Neural progenitor cell (in vitro differentiated cells): ENCODE data around the gene CD151. TPM values are rescaled to one million over a fixed set of nuclear protein-coding genes. Genes with fewer than 3 reads are reported as not detected.

Experiments
- DNase-seq: peaks from one replicate; pipeline ENCODE4 v3.0.0-alpha.2; 2016; ENCODE audit warnings: low spot score
- H2AFZ ChIP-seq: fragments of 200-600 bp; sonication (generic); replicated peaks from 2 replicates; pipeline ENCODE4 v1.6.1; 2016; ENCODE audit warnings: antibody characterized with exemption
- H3F3A ChIP-seq: fragments of 200-600 bp; sonication (generic); 2 replicates; pipeline ENCODE4 v1.6.1; 2016; ENCODE audit warnings: antibody characterized with exemption, low read depth
- H3K27ac ChIP-seq: fragments of 200-600 bp; sonication (generic); 2 replicates; pipeline ENCODE4 v1.5.1; 2016; ENCODE audit warnings: mild to moderate bottlenecking
- H3K27me3 ChIP-seq: fragments of 200-600 bp; sonication (generic); 2 replicates; pipeline ENCODE4 v1.6.1; 2016; ENCODE audit warnings: mild to moderate bottlenecking, moderate library complexity
- H3K36me3 ChIP-seq: fragments of 200-600 bp; sonication (generic); 2 replicates; pipeline ENCODE4 v1.5.1; 2016
- H3K4me1 ChIP-seq: fragments of 200-600 bp; sonication (generic); 2 replicates; pipeline ENCODE4 v1.6.1; 2016; ENCODE audit warnings: mixed run types
- H3K4me2 ChIP-seq: fragments of 200-600 bp; sonication (generic); 2 replicates; pipeline ENCODE4 v1.6.1; 2016
- H3K4me3 ChIP-seq: fragments of 200-600 bp; sonication (generic); 2 replicates; pipeline ENCODE4 v1.5.1; 2016
- H3K79me2 ChIP-seq: fragments of 200-600 bp; sonication (generic); 2 replicates; pipeline ENCODE4 v1.6.1; 2016; ENCODE audit warnings: low read depth
- H3K9ac ChIP-seq: fragments of 200-600 bp; sonication (generic); 2 replicates; pipeline ENCODE4 v1.6.1; 2016
- H3K9me3 ChIP-seq: fragments of 200-600 bp; sonication (generic); 2 replicates; pipeline ENCODE4 v1.5.1; 2016; ENCODE audit warnings: low read depth
- H4K20me1 ChIP-seq: fragments of 200-600 bp; sonication (generic); 2 replicates; pipeline ENCODE4 v1.6.1; 2016; ENCODE audit warnings: low read depth
- H3K27ac Mint-ChIP-seq: 3 replicates; pipeline ENCODE4 v1.8.0; 2021; ENCODE audit warnings: mixed read lengths
- H3K27me3 Mint-ChIP-seq: 2 replicates; pipeline ENCODE4 v1.8.0; 2022; ENCODE audit warnings: low read depth, mild to moderate bottlenecking, inconsistent platforms, moderate library complexity, mixed read lengths; ENCODE audit not compliant: insufficient read depth
- H3K36me3 Mint-ChIP-seq: 3 replicates; pipeline ENCODE4 v1.8.0; 2021; ENCODE audit warnings: mixed read lengths
- H3K4me1 Mint-ChIP-seq: 3 replicates; pipeline ENCODE4 v1.8.0; 2021; ENCODE audit warnings: mixed read lengths
- H3K4me3 Mint-ChIP-seq: 3 replicates; pipeline ENCODE4 v1.8.0; 2021; ENCODE audit warnings: mild to moderate bottlenecking, moderate library complexity, mixed read lengths
- H3K9me3 Mint-ChIP-seq: 3 replicates; pipeline ENCODE4 v1.8.0; 2020; ENCODE audit warnings: mixed read lengths
- EZH2 ChIP-seq: fragments of 200-600 bp; sonication (generic); IDR thresholded peaks from 2 replicates; pipeline ENCODE4 v1.6.1; 2017; ENCODE audit warnings: antibody characterized with exemption, mild to moderate bottlenecking, moderate library complexity
- EZH2phosphoT487 ChIP-seq: fragments of 200-600 bp; sonication (generic); IDR thresholded peaks from 2 replicates; pipeline ENCODE4 v1.6.1; 2017; ENCODE audit warnings: antibody characterized with exemption
- total RNA-seq: library from RNA; depleted of rRNA; stranded (reverse); fragments of >200 nt; gene quantifications from 2 replicates; pipeline ENCODE4 v1.2.3, GENCODE V29; 2015; ENCODE audit warnings: low replicate concordance
- TF ChIP-seq, protein P1 (sequence below): fragments of 200-600 bp; sonication (generic); IDR thresholded peaks from 2 replicates; pipeline ENCODE4 v1.5.1; 2017; ENCODE audit warnings: antibody characterized with exemption, mild to moderate bottlenecking

CD151 gene
- total RNA-seq, 1 donor from 2014 or later: 37.4 TPM

- H3K36me3 ChIP-seq: no peaks in the 10 kb centered on the region
- peak; percentile 51 for DNase-seq
- peaks cover 39% of the 10 kb centered on the region for H3K4me1 Mint-ChIP-seq
- no peak overlapping the region for H3K9ac ChIP-seq
- H3F3A ChIP-seq: peaks cover 60% of the 10 kb centered on the region
- H3K27ac ChIP-seq: no peak overlapping the region
- TF ChIP-seq EZH2phosphoT487: no peak
- TF ChIP-seq, protein P1, sequence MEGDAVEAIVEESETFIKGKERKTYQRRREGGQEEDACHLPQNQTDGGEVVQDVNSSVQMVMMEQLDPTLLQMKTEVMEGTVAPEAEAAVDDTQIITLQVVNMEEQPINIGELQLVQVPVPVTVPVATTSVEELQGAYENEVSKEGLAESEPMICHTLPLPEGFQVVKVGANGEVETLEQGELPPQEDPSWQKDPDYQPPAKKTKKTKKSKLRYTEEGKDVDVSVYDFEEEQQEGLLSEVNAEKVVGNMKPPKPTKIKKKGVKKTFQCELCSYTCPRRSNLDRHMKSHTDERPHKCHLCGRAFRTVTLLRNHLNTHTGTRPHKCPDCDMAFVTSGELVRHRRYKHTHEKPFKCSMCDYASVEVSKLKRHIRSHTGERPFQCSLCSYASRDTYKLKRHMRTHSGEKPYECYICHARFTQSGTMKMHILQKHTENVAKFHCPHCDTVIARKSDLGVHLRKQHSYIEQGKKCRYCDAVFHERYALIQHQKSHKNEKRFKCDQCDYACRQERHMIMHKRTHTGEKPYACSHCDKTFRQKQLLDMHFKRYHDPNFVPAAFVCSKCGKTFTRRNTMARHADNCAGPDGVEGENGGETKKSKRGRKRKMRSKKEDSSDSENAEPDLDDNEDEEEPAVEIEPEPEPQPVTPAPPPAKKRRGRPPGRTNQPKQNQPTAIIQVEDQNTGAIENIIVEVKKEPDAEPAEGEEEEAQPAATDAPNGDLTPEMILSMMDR: no peak
- TF ChIP-seq EZH2: no peak
- peak overlapping the region; percentile 45 for H3K4me3 ChIP-seq
- peaks cover 54% of the 10 kb centered on the region for H3K4me1 ChIP-seq
- no peak overlapping the region for H3K27ac Mint-ChIP-seq
- H3K36me3 Mint-ChIP-seq: peaks cover 4% of the 10 kb centered on the region
- no peaks in the 10 kb centered on the region for H3K79me2 ChIP-seq
- H3K27me3 ChIP-seq: peaks cover 76% of the 10 kb centered on the region
- H3K9me3 Mint-ChIP-seq: no peaks in the 10 kb centered on the region
- H4K20me1 ChIP-seq: peaks cover 54% of the 10 kb centered on the region
- peak overlapping the region; percentile 80 for H3K4me2 ChIP-seq
- H3K9me3 ChIP-seq: no peaks in the 10 kb centered on the region
- H3K4me3 Mint-ChIP-seq: peak overlapping the region; percentile 76
- H3K27me3 Mint-ChIP-seq: peaks cover 38% of the 10 kb centered on the region
- H2AFZ ChIP-seq: no peak overlapping the region
Measured at GRCh38 chr11:828506-829175, 4.1 kb upstream of the CD151 start.

DNA sequence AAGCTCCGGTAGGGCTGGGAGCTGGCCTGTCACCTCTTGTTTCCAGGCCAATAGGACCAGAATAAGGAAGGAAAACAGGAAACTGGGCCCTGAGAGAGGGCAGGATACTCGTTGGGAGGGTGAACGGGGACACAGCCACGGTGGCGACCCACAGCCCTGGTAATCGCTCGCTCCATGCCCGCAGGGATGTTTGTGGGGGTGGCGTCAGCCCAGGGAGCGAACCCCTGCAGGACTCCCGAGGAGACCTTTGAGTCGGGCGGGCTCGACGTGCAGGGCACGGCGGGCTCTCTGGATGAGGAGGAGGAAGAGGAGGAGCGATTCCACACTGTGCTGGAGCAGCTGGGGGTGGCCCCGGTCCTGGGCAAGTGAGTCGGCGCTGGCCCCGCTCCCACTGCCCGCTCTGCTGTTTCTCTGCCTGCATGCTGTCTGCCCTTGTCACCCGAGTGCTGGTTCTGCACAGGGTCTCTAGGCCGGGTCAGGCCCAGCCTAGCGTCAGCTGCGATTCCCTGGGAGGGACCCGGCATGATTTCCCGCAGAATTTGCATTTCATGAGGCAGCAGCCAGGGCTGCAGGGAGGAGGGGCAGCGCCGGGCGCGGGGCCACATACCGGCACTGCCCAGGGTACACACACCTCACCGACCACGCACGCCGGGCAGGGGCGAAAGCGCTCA, 3.4 kb upstream of the CD151 start:
- DNase-seq: peak; percentile 57
- Histone ChIP-seq H3K79me2 (no peaks in the 10 kb centered on the region), H3K4me3 (peak overlapping the region; percentile 45), H3K4me2 (peak overlapping the region; percentile 80), H3K9ac (no peak overlapping the region), H3K27ac (no peak overlapping the region), H3F3A (peaks cover 60% of the 10 kb centered on the region), H3K27me3 (peaks cover 76% of the 10 kb centered on the region), H3K36me3 (no peaks in the 10 kb centered on the region), H3K4me1 (peaks cover 54% of the 10 kb centered on the region), H4K20me1 (peaks cover 61% of the 10 kb centered on the region), H3K9me3 (no peaks in the 10 kb centered on the region), H2AFZ (no peak overlapping the region)
- Mint-ChIP-seq H3K27me3 (peaks cover 39% of the 10 kb centered on the region), H3K27ac (no peak overlapping the region), H3K4me1 (peaks cover 46% of the 10 kb centered on the region), H3K9me3 (no peaks in the 10 kb centered on the region), H3K36me3 (peaks cover 4% of the 10 kb centered on the region), H3K4me3 (peak overlapping the region; percentile 76)
- TF ChIP-seq EZH2phosphoT487 (no peak), EZH2 (peak; percentile 34)

DNA sequence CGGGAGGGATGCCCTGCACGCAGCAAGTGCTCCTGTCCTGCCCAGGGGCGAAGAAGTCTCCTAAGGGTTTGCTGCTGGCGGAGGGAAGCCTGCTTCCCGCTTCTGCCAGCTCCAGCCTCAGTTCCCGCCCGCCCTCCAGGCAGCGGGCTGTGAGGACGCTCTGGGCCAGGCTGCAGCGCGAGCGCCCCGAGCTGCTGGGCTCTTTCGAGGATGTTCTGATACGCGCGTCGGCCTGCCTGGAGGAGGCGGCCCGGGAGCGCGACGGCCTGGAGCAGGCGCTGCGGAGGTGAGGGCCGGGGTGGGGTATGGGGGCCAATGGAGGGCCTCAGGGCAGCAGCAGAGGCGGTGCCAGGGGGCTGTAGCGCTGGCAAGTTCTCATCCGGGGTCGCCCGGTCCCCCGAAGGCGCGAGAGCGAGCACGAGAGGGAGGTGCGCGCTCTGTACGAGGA, 2.9 kb upstream of the CD151 start:
- Histone ChIP-seq H2AFZ (no peak overlapping the region), H3F3A (peaks cover 60% of the 10 kb centered on the region), H3K36me3 (no peaks in the 10 kb centered on the region), H3K4me2 (peak overlapping the region; percentile 80), H3K9me3 (no peaks in the 10 kb centered on the region), H3K4me1 (peaks cover 54% of the 10 kb centered on the region), H4K20me1 (peaks cover 67% of the 10 kb centered on the region), H3K4me3 (peak overlapping the region; percentile 45), H3K27me3 (peaks cover 76% of the 10 kb centered on the region), H3K79me2 (no peaks in the 10 kb centered on the region), H3K9ac (no peak overlapping the region), H3K27ac (no peak overlapping the region)
- H3K36me3 Mint-ChIP-seq: peaks cover 4% of the 10 kb centered on the region
- H3K27ac Mint-ChIP-seq: no peak overlapping the region
- H3K4me1 Mint-ChIP-seq: peaks cover 46% of the 10 kb centered on the region
- H3K4me3 Mint-ChIP-seq: peak overlapping the region; percentile 76
- peaks cover 39% of the 10 kb centered on the region for H3K27me3 Mint-ChIP-seq
- H3K9me3 Mint-ChIP-seq: no peaks in the 10 kb centered on the region
- no peak for DNase-seq
- peak; percentile 67 for TF ChIP-seq EZH2
- TF ChIP-seq, protein P1: no peak
